Stimulated activated CD8-positive, alpha-beta memory T cell treated with anti-CD3 and anti-CD28 coated beads, Interleukin-7, amount 100 ng/mL, for 24 hours (primary cell): ENCODE data around the gene USP54.
"Not testable (repeated sequence)": the region's sequence is repeated elsewhere in the genome, so short reads cannot be mapped to it uniquely, and the experiment has no call there.

ENCODE experiments used
- DNase-seq: peaks from one replicate; pipeline ENCODE4 v3.0.0-alpha.2; 2020; ENCODE audit warnings: low read depth

The USP54 gene

DNA sequence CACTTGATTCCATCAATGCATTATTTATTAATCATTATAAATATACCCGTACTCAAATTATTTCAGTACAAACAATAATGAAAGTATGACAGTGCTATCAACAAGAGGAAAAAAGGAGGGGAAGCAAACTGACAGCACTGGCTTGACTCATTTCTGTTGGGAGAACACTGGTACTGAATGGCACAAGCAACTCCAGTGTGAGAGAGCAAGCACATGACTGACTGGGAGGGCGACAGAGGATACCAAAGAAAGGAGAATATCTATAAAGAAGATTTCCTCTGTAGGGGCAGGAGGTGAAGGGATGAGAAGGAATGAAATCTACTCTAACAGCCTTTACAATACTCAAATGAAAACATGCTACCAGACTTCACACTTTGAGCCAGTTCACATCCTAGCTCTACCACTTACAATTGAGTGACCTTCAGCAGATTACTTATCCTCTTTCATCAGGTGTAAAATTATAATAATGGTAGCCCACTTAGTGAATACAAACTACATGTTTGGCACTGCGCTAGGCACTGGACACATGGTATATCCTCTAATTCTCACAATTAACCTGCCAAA is 1.5 kb downstream of the USP54 start:
- no peak for DNase-seq

DNA sequence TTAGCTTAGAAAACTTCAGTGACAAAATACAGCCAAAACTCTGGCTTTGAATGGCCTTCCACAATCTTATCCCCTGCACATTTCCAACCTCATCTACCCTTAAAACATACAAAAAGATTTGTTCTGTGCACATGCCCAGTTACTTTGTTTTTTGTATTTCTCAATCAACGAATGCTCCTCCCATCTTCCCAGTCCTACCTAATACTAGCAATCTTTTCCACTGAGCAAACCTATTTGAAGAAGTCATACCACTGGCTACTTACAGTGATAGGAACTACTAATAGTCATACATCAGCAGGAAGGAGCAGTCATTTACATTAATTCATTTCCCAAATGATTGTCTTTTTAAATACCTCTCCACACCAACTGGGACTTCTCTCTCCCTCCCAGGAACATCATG is 2.5 kb downstream of the USP54 start:
- no peak for DNase-seq

- DNase-seq: no peak
Observed at GRCh38 chr10:73586583-73586984, 4.6 kb downstream of the USP54 start.

- no peak for DNase-seq
Observed at GRCh38 chr10:73585327-73585726, 5.8 kb downstream of the USP54 start.

DNA sequence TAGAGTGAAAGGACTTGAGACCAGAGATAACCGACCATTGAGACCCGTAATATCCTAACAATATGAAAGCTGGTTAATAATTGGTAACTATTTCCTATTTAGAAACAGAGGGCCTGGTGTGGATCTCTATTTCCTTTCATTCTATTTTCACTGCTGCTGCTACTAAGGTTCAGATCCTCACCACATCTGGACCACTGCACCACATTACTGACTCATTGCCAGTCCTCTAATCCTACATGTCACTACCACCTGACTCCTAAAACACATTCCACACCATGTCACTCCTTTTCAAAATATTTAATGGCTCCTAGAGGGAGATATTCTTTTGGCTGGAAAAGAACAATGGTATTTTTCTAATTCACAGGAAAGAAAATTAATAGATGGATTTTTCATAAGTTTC is 6.4 kb downstream of the USP54 start:
- no peak for DNase-seq

- no peak for DNase-seq
Observed at GRCh38 chr10:73581918-73582317, 9.2 kb downstream of the USP54 start.

- not testable (repeated sequence) for DNase-seq
Observed at GRCh38 chr10:73578927-73579326, 12.2 kb downstream of the USP54 start.

DNA sequence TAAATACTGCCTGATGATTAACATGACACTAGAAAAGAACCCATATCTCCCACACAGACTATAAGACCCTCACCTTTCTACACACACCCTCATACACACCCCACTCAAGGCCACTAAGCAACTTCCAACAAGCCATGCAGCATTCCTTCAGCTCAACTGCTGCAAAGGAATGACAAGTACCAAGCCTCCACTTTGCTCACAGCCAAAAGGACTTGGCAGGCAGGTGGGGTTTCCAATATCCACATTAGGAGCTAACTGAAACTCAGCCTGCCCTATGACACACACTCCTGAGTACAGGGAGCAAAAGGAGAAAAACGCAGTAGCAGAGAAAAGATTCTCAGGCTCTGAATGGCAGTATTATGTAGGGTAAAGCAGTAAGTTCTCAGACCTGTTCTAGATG is 13.4 kb downstream of the USP54 start:
- no peak for DNase-seq

DNA sequence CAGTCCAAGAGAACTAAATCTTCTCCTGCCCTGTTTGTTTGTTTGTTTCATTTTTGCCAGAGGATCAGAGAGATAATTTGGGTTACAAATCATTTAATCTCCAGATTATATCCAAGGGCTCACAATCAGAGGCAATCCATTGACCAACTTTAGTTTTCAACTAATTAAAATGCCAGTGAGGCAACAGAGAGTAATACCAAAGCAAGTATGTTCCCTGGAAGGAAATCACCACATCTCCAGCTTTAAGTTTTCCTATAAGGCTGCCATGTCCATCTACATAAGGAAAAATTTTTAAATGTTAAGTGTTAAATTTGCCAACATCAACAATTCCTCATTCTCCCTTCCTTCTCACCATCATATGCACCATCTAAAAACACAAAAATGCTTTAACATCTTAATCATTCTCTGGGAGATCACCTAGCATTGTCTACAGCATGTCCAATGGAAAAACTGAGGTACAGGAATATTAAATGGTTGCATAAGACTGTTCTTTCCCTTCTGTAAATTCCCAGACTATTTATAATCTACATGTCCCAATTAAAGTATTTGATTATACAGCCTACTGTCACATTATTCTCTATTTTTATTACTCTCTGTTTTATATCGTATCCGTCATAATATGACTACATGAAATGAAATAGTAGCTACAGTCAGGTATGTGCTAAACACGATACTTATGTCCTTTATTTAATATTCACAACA is 14.1 kb downstream of the USP54 start:
- DNase-seq: no peak

- no peak for DNase-seq
Observed at GRCh38 chr10:73576178-73576889, 14.8 kb downstream of the USP54 start.

GRCh38 chr10:73567025-73567424 is 24.1 kb downstream of the USP54 start:
- DNase-seq: not testable (repeated sequence)

- DNase-seq: no peak
Observed at GRCh38 chr10:73561192-73561591, 29.9 kb downstream of the USP54 start.

DNA sequence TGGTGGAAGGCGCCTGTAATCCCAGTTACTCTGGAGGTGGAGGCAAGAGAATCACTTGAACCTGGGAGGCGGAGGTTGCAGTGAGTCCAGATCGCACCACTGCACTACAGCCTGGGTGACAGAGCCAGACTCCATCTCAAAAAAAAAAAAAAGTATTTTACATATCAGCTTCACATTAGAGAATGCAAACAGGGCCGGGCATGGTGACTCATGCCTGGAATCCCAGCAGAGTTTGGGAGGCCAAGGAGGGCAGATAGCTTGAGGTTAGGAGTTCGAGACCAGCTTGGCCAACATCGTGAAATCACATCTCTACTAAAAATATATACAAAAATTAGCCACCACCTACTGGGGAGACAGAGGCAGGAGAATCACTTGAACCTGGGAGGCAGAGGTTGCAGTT is 31.6 kb downstream of the USP54 start:
- DNase-seq: no peak

DNA sequence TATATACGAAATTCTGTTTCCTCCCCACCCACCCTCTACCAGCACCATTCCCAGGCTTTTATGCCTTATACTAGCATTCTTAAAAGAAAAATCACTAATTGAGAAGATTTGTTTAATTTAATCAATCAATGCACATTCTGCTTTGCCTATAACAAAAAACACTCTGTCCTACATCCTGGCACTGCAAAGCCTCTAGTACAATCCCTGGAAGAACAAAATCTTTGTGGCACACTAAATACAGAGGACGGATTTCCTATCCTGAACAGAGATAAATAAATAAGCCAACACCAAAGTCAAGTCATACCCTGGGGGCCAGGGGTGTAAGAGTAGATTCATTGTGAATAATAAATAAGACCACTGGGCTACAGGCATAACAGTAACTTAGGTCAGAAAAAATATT is 34.3 kb downstream of the USP54 start:
- no peak for DNase-seq

DNA sequence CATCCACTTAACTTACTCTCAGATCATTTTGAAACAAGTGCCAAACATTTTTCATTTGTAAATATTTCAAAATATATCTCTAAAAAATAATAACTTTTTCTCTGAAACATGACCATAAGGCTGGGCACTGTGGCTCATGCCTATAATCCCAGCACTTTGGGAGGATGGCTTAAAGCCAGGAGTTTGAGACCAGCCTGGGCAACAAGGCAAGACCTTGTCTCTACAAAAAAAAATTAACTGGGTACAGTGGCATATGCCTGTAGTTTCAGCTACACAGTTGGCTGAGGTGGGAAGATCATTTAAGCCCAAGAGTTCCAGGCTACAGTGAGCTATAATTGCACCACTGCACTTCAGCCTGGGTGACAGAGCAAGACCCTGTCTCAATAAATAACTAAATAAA is 36.4 kb downstream of the USP54 start:
- no peak for DNase-seq

GRCh38 chr10:73553761-73554160 is 37.4 kb downstream of the USP54 start:
- DNase-seq: no peak

DNA sequence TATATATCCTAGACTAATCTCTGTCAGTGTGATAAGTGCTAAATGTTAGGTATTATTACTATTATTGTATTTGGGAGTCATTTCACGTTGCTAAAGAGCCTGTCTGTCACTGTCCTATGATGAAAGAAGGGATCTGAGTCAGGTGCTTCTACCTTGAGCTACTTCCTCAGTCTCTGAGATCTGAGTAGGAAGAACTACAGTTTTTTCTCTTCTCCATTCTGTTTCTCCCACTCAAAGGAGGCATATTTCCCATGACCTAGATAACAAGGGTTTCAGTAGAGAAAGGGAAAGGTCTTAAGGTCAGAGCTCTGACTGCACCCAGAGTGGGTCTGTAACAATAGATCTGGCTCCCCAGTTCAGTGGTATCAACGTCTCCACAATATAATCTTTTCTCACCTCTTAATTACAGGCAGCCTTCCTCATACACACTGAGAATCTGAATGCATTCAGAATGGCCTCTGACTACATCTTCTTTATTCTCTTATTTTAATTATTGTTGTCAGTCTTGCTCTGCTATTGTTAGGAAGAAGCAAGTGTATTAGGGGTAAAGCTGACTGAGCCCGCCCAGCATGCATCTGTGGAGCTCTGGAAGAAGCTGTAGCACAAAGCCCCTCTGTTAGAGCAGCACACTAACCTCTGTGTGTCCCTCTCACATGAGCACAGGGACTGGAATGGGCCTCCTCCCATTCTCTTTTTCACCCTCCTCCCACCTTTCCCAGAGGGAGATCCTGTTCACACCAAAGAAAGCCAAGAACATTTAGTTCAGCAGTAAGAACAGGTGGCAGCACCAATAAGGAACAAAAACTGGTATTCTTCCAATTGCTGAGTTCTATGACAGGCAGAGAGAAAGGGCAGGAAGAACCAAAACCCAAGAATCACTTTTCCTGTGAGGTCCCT is 38.1 kb downstream of the USP54 start:
- no peak for DNase-seq

DNA sequence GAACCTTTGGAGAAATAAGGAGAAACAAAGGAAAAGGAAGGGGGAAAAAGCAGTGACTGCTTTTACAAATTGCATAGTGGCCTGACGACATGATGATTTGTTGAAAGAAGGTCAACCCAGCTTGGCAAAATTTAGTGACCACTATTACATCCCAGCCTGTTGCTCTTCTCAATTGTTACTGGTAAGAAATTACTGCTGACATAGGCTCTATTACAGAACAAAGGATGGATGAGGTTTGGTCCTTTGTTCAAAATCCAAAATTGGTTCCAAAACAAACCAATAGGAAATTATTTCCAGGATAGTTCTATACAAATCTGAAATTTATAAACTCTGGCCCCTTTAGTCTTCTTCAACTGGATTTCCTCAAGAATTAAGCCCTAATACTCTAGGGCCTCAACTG is 39.6 kb downstream of the USP54 start:
- DNase-seq: no peak

- no peak for DNase-seq
Observed at GRCh38 chr10:73545357-73545756, 45.8 kb downstream of the USP54 start.

- DNase-seq: no peak
Observed at GRCh38 chr10:73537709-73538108, 53.4 kb downstream of the USP54 start.

DNA sequence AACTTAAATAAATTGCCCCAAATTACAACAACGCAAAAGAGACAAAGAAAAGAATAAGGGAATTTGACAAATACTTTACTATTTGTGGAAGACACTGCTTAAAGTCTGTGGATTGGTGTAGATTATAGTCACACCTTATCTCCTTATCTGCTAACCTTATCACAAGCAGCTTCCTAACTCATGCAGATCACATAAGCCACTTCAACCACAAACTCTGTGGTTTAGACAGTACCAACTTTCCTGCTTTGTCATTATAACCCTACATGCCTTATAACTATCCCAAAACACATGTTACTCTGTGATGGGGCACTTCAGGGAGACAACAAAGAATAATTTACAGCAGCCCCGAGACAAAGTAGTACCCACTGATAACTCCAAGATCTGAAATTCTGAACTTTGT is 53.9 kb downstream of the USP54 start:
- DNase-seq: no peak

- DNase-seq: no peak
Observed at GRCh38 chr10:73534857-73535256, 56.3 kb downstream of the USP54 start.
